Spleen (tissue), 7 donors: ENCODE results near the gene TSPAN14.

Experiments
- CTCF ChIP-seq, 11 experiments: fragments of 200-600 bp in 7 of 11; fragments of 450-650 bp in 4 of 11; sonication (generic) in 4 of 11; IDR thresholded peaks in 8 of 11; conservative IDR thresholded peaks in 3 of 11; 1 replicate in 7 of 11; 2 replicates in 4 of 11; pipeline versions ENCODE4 v1.4.0 to v1.8.0; 2016 to 2021; ENCODE audit warnings: antibody characterized with exemption in 11 of 11, inconsistent platforms in 4 of 11, mild to moderate bottlenecking in 1 of 11
- POLR2A ChIP-seq, 3 donors: fragments of 450-650 bp; IDR thresholded peaks; one replicate each; pipeline ENCODE4 v1.5.1; 2017; ENCODE audit warnings: antibody characterized with exemption in 3 of 3, mild to moderate bottlenecking in 1 of 3
- POLR2AphosphoS5 ChIP-seq, 3 donors: sonication (generic); formaldehyde crosslinking; IDR thresholded peaks; one replicate each; pipeline ENCODE4 v1.5.1; 2017; ENCODE audit warnings: antibody characterized with exemption in 3 of 3
- donor health status: DM: no; HTN: no; CAD: no; lungs with moderate emphysema.
- donor health status: DM: no; HTN: no; CAD: no.
- donor health status: DM: no; HTN: no; CAD: no.

- TF ChIP-seq CTCF (IDR thresholded peaks at IDR 0.05 in 8 of 11, conservative IDR thresholded peaks at IDR 0.05 in 3 of 11) (no peak), POLR2AphosphoS5 (IDR thresholded peaks at IDR 0.05) (peak in 2 of 3 donors; percentile 63 to 82), POLR2A (IDR thresholded peaks at IDR 0.05) (no peak)
These were observed 55.5 kb downstream of the TSPAN14 start for GRCh38 chr10:80509403-80510161.
